Brain pericyte (primary cell): Measurements from ENCODE around the gene PRR13.
"Not testable (repeated sequence)": the region's sequence is repeated elsewhere in the genome, so short reads cannot be mapped to it uniquely, and the experiment has no call there.

Source experiments
- DNase-seq: peaks from one replicate; pipeline ENCODE4 v3.0.0-alpha.2; 2012; ENCODE audit warnings: low read depth, low spot score

The PRR13 gene

GRCh38 chr12:53441040-53441833 lies at the start of gene PRR13:
TSS of gene PRR13 (plus strand) at chr12:53441734. CDS start at chr12:53442715, 981 bp downstream.
- DNase-seq = peak; percentile 96

DNA sequence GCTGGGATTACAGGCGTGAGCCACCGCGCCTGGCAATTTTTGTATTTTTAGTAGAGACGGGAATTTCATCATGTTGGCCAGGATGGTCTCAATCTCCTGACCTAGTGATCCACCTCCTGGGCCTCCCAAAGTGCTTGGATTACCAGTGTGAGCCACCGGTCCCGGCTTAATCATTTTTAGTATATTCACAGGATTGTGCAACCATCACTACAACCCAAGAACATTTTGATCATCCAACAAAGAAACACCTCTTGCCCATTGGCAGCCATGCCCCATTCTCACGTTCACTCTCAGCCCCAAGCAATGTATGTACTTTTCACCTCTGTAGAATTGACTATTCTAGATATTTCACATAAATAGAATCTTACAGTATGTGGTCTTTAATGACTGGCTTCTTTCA lies 41.6 kb upstream of the PRR13 start:
- no peak for DNase-seq

GRCh38 chr12:53402351-53402750 lies 39.2 kb upstream of the PRR13 start:
- not testable (repeated sequence) for DNase-seq

DNA sequence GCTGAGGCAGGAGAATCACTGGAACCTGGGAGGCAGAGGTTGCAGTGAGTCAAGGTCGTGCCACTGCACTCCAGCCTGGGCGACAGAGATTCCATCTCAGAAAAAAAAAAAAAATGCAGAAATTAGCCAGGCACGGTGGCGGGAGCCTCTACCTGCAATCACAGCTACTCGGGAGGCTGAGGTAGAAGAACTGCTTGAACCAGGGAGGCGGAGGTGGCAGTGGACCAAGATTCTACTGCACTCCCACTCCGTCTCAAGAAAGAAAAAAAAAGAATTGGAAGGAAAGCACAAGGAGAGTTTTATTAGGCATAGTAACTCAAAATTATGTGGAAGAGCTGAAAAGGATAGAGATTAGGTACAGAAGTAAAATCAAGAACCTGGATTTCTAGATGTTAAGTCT lies 38.7 kb upstream of the PRR13 start:
- no peak for DNase-seq

GRCh38 chr12:53410951-53411350 lies 30.6 kb upstream of the PRR13 start:
- DNase-seq = no peak

- DNase-seq = no peak
Measured at GRCh38 chr12:53413485-53414204, 27.9 kb upstream of the PRR13 start.

DNA sequence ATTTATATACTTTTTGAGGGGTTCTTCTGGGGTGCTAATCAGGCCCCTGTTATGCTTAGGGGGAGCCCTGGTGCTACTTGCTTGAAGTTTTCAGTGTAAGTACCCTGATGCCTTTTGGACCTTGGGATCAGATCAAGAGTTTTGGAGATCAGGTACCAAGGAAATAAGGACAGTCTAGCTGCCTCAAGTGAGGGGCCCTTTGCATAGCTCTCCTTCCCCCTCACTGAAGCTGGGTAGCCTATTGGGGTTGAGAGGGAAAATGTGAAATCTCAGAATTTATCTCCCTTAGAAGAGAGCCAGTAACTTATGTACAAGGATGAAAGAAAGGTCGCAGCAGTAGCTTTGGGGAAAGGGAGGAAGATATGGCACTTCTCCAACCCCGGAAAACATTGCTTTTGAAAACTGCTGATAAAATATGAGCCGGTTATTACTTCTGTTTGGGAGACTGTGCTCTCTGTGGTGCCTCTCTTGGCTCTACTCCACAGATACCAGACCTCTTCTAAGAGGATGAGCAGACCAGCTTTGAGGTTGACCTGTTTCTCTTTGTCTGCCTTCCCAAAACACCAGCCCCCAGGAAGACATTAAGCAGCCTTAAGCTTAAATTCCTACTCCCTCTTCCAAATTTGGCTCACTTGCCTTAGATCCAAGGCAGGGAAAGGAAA lies 26.6 kb upstream of the PRR13 start:
- DNase-seq = no peak

DNA sequence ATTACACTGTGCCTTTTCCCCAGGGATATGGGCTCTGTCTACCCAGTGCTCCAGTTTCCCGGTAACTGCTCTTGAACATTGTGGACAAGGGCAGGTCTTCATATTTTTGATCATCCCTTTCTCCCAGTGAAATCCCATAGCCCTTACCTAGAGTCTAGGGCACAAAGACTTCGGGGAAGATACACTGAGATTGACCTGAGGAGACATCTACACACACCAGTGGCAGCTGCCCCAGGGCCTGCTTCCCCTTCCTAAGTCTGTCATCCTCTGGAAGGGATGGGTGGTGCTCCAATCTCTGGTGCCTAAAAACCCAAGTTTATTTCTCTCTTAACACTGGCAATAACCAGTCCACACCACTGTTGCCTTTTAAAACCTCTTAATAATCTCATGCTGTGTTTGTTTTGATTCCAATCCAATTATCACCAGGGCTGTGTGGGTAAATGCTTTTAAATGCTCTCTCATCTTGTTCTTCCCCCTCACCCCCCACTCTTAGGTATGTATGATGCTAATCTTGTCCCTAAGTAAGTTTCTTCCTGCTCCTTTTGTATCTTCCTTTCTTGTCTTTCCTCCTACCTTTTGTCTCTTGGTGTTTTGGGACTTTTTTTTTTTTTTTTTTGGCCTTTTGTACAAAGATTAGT lies 25.7 kb upstream of the PRR13 start:
- DNase-seq = not testable (repeated sequence)

DNA sequence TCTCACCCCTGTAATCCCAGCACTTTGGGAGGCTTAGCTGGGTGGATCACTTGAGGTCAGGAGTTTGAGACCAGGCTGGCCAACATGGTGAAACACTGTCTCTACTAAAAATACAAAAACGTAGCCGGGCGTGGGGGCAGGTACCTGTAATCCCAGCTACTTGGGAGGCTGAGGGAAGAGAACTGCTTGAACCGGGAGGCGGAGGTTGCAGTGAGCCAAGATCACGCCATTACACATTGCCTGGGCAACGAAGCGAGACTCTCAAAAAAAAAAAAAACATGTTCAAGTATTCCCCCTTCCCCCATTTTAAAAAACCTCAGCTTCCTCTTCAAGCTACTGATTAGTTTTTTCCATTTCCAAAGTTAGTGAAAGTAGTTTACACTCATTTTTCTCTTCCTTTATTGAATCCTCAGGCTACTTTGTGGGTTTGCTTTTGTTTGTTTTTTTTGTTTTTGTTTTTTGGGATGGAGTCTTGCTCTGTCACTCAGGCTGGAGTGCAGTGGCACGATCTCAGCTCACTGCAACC lies 24.2 kb upstream of the PRR13 start:
- not testable (repeated sequence) for DNase-seq

DNA sequence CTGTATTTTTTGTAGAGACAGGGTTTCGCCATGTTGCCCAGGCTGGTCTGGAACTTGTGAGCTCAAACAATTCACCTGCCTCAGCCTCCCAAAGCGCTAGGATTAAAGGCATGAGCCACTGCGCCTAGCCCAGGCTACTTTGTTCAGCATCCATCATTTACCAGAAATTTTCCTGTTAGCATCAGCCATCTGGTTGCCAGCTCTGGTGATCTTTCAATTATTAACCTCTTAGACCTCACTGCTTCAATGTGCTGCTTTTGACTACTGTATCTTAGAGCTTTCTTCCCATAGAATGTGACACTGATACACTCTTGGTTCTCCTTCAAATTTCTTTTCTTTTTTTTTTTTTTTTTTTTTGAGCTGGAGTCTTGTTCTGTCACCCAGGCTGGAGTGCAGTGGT lies 23.3 kb upstream of the PRR13 start:
- no peak for DNase-seq

DNA sequence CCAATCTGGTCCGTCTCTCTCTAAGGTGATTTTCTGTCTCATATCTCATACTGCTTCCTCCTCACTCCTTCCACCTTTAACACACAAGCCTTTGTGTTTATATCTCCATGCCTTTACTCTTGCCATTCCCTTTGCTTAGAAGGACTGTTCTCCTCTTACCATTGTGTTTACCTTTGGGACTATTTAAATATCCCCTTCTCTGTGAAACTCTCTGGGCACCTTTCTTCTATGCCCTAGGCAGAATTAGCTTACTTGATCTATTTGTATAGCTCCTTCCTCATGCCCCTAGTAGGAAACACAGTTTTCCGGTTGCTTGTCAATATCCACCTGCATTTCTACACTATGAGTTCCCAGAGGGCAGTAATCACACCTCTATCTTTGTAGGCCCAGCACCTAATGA lies 21.8 kb upstream of the PRR13 start:
- DNase-seq = no peak

- DNase-seq = not testable (repeated sequence)
Measured at GRCh38 chr12:53422247-53422646, 19.3 kb upstream of the PRR13 start.

- DNase-seq = no peak
Measured at GRCh38 chr12:53423597-53423996, 17.9 kb upstream of the PRR13 start, which contains the start of gene AMHR2. TSS of gene AMHR2 (plus strand) at chr12:53423855. CDS start at chr12:53423935, 80 bp downstream.

DNA sequence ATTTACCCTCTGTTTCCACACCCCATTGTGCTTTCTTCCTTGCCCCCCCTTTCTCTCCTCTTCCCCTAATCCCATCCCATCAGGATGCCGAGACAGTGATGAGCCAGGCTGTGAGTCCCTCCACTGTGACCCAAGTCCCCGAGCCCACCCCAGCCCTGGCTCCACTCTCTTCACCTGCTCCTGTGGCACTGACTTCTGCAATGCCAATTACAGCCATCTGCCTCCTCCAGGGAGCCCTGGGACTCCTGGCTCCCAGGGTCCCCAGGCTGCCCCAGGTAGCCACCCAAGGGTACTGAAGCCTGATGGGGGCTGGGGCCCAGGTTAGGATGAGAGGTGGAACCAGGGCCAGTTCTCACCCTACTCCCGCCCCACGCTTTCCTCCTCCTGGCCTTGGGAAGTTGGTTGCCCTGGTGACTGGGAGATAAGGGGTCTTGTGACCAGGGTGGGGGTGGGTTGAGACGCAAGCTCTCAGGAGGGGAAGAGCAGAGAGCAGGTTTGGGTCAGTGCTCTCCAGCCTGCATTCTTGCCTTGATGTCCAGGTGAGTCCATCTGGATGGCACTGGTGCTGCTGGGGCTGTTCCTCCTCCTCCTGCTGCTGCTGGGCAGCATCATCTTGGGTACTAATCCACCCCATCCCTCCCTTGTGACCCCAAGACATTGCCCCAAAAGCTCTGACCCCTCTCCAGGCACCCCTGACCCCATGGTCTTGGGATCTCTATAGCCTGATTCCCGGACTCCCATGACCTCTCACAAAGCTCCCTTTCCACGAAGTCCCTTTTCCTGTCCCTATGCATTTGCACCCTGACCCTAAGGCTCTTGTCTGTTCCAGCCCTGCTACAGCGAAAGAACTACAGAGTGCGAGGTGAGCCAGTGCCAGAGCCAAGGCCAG lies 16.7 kb upstream of the PRR13 start:
- DNase-seq = no peak

GRCh38 chr12:53425515-53426150 lies 15.9 kb upstream of the PRR13 start:
- no peak for DNase-seq

DNA sequence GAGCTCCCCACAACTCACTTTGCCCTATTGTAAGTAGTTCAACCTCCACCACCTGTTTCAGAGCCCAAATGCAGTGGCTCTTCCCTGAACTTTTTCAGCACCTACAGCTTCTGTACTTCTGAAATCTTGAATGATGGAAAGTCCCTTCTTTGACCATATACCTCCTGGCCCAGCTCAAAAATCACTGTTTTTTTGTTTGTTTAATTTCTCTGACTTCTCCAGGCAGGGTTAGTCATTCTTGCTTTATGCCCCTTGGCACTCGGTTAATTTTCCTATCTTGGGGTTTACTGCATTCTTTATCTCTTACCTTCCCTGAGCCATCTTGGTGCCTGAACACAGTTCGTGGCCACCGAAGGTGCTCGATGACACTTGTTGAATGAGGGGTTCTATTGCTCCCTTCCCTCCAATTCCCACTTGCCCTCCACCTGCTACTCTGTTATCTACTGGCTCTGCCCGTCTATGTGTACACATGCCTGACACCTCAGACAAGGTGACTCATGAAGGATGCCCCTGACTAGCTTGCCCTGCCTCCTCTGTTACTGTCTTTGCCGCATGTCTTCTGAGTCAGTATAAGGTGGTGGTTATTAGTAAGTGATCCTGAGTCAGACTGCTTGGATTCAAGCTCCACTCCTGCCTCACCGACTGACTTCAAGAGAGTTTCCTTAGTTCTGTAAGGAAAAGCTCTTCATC lies 13.5 kb upstream of the PRR13 start:
- no peak for DNase-seq

DNA sequence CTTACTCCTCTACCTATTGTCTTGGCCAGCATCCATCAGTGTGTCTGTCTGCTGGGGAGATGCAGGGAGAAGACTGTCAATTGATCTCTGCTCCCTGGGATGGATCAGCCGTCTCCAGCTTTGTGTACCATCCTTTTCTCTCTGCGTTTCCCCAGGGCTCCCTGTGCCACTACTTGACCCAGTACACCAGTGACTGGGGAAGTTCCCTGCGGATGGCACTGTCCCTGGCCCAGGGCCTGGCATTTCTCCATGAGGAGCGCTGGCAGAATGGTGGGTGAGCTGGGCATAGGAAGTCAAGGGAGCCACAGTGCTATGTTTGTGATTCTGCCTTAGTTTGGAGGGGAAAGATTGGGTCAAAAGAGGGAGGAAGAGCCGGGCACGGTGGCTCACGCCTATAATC lies 12.8 kb upstream of the PRR13 start:
- no peak for DNase-seq

- DNase-seq = no peak
Measured at GRCh38 chr12:53430116-53430515, 11.4 kb upstream of the PRR13 start.

GRCh38 chr12:53431187-53431586 lies 10.3 kb upstream of the PRR13 start:
- no peak for DNase-seq

- not testable (repeated sequence) for DNase-seq
Measured at GRCh38 chr12:53435326-53435725, 6.2 kb upstream of the PRR13 start.
